ENCODE measurements around the gene GRIK1. TPM values are rescaled to one million over a fixed set of nuclear protein-coding genes. Genes with fewer than 3 reads are reported as not detected.

The GRIK1 gene
- polyA plus RNA-seq, 1 donor from 2014 or later: 8.7 TPM

- Histone ChIP-seq H3K9me3 (ENCODE audit: low read length) (peaks cover 4% of the 10 kb centered on the region), H3K27ac (ENCODE audit: low read length) (no peak overlapping the region), H3K36me3 (ENCODE audit: insufficient read depth, low read length) (no peaks in the 10 kb centered on the region), H3K27me3 (ENCODE audit: insufficient read depth, low read depth, low read length) (no peaks in the 10 kb centered on the region), H3K79me2 (replicated peaks; ENCODE audit: insufficient read depth, low read length) (no peaks in the 10 kb centered on the region), H3K4me2 (ENCODE audit: low read length) (no peak overlapping the region), H3K9ac (ENCODE audit: low read length) (no peak overlapping the region), H2AFZ (ENCODE audit: low read depth, low read length) (no peak overlapping the region), H3K9me2 (ENCODE audit: insufficient read depth, low read length) (no peaks in the 10 kb centered on the region), H3F3A (ENCODE audit: insufficient read depth, low read length, poor library complexity, severe bottlenecking) (no peaks in the 10 kb centered on the region), H3K4me3 (ENCODE audit: low read length) (no peak overlapping the region), H4K20me1 (ENCODE audit: insufficient read depth) (no peaks in the 10 kb centered on the region)
- no peak for TF ChIP-seq MXI1 (conservative IDR thresholded peaks at IDR 0.05; ENCODE audit: poor library complexity, severe bottlenecking)
- no peak for TF ChIP-seq TAF1 (IDR thresholded peaks at IDR 0.05; ENCODE audit: low read depth)
- TF ChIP-seq EZH2 (IDR thresholded peaks at IDR 0.05; ENCODE audit: borderline replicate concordance, insufficient read depth, low read length, poor library complexity, severe bottlenecking): no peak
- TF ChIP-seq CTCF (IDR thresholded peaks at IDR 0.05; ENCODE audit: poor library complexity, severe bottlenecking): no peak
- TF ChIP-seq POLR2AphosphoS5 (IDR thresholded peaks at IDR 0.05): no peak
- no peak for TF ChIP-seq SMC3 (conservative IDR thresholded peaks at IDR 0.05; ENCODE audit: poor library complexity)
- no peak for TF ChIP-seq EP300 (conservative IDR thresholded peaks at IDR 0.05; ENCODE audit: poor library complexity, severe bottlenecking)
- TF ChIP-seq, protein P1, sequence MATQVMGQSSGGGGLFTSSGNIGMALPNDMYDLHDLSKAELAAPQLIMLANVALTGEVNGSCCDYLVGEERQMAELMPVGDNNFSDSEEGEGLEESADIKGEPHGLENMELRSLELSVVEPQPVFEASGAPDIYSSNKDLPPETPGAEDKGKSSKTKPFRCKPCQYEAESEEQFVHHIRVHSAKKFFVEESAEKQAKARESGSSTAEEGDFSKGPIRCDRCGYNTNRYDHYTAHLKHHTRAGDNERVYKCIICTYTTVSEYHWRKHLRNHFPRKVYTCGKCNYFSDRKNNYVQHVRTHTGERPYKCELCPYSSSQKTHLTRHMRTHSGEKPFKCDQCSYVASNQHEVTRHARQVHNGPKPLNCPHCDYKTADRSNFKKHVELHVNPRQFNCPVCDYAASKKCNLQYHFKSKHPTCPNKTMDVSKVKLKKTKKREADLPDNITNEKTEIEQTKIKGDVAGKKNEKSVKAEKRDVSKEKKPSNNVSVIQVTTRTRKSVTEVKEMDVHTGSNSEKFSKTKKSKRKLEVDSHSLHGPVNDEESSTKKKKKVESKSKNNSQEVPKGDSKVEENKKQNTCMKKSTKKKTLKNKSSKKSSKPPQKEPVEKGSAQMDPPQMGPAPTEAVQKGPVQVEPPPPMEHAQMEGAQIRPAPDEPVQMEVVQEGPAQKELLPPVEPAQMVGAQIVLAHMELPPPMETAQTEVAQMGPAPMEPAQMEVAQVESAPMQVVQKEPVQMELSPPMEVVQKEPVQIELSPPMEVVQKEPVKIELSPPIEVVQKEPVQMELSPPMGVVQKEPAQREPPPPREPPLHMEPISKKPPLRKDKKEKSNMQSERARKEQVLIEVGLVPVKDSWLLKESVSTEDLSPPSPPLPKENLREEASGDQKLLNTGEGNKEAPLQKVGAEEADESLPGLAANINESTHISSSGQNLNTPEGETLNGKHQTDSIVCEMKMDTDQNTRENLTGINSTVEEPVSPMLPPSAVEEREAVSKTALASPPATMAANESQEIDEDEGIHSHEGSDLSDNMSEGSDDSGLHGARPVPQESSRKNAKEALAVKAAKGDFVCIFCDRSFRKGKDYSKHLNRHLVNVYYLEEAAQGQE (IDR thresholded peaks at IDR 0.05; ENCODE audit: borderline replicate concordance): no peak
- no peak for TF ChIP-seq RAD21 (conservative IDR thresholded peaks at IDR 0.05)
Observed at GRCh38 chr21:29520171-29520570, 419.6 kb downstream of the GRIK1 start.

- Histone ChIP-seq H3K9me3 (ENCODE audit: low read length) (no peaks in the 10 kb centered on the region), H3K27me3 (ENCODE audit: insufficient read depth, low read depth, low read length) (no peaks in the 10 kb centered on the region), H3K4me2 (ENCODE audit: low read length) (no peak overlapping the region), H3F3A (ENCODE audit: insufficient read depth, low read length, poor library complexity, severe bottlenecking) (no peaks in the 10 kb centered on the region), H4K20me1 (ENCODE audit: insufficient read depth) (no peaks in the 10 kb centered on the region), H2AFZ (ENCODE audit: low read depth, low read length) (no peak overlapping the region), H3K9ac (ENCODE audit: low read length) (no peak overlapping the region), H3K79me2 (replicated peaks; ENCODE audit: insufficient read depth, low read length) (no peaks in the 10 kb centered on the region), H3K27ac (ENCODE audit: low read length) (no peak overlapping the region), H3K4me3 (ENCODE audit: low read length) (no peak overlapping the region), H3K36me3 (ENCODE audit: insufficient read depth, low read length) (no peaks in the 10 kb centered on the region), H3K9me2 (ENCODE audit: insufficient read depth, low read length) (no peaks in the 10 kb centered on the region)
- TF ChIP-seq SMC3 (conservative IDR thresholded peaks at IDR 0.05; ENCODE audit: poor library complexity) (no peak), EZH2 (IDR thresholded peaks at IDR 0.05; ENCODE audit: borderline replicate concordance, insufficient read depth, low read length, poor library complexity, severe bottlenecking) (no peak), TAF1 (IDR thresholded peaks at IDR 0.05; ENCODE audit: low read depth) (no peak), CTCF (IDR thresholded peaks at IDR 0.05; ENCODE audit: poor library complexity, severe bottlenecking) (no peak), EP300 (conservative IDR thresholded peaks at IDR 0.05; ENCODE audit: poor library complexity, severe bottlenecking) (no peak), POLR2AphosphoS5 (IDR thresholded peaks at IDR 0.05) (no peak), RAD21 (conservative IDR thresholded peaks at IDR 0.05) (no peak), MXI1 (conservative IDR thresholded peaks at IDR 0.05; ENCODE audit: poor library complexity, severe bottlenecking) (no peak)
- TF ChIP-seq, protein P1 (IDR thresholded peaks at IDR 0.05; ENCODE audit: borderline replicate concordance): no peak
Observed at GRCh38 chr21:29514652-29515247, 425.0 kb downstream of the GRIK1 start.
